ENCODE measurements around the gene HEY2. TPM values are rescaled to one million over a fixed set of nuclear protein-coding genes. Genes with fewer than 3 reads are reported as not detected.

HEY2 gene
- polyA plus RNA-seq, 2 of the 4 experiments (the other 2 are of a cell fraction), result 0.09 TPM; not detected in 1

- peak; percentile 28 to 83 for DNase-seq (ENCODE audit: low read depth in 1 of 2, low spot score in 1 of 2)
- Histone ChIP-seq H3K4me1 (peaks cover 23% of the 10 kb centered on the region), H3K4me3 (peak overlapping the region; percentile 53), H3K4me2 (peak overlapping the region; percentile 76), H3K9me3 (no peaks in the 10 kb centered on the region), H3K27ac (peak overlapping the region; percentile 88 to 91)
- ChIA-PET CTCF (interaction anchor here (0.6 to 2.3 kb wide), 11 partner anchors 10 to 1031 kb away, joined by 3 to 22 read pairs (median 4); partner anchors contain the start of genes HINT3 and NCOA7), POLR2A (interaction anchor here (0.5 to 2.7 kb wide), 8 partner anchors 10 to 1337 kb away, joined by 3 to 47 read pairs (median 4); partner anchors contain the start of genes HINT3, NCOA7 and TRMT11)
- 2% methylated on average over 16 of the region's 28 CpGs for WGBS (ENCODE audit: missing lambda C conversion rate)
- TF ChIP-seq MYC (IDR thresholded peaks at IDR 0.05; ENCODE audit: borderline replicate concordance, low read length) (peak; percentile 90), CEBPB (IDR thresholded peaks at IDR 0.05) (peak; percentile 91 to 96), BHLHE40 (IDR thresholded peaks at IDR 0.05; ENCODE audit: low read depth, low read length) (no peak), CHD2 (IDR thresholded peaks at IDR 0.05; ENCODE audit: low read length, partially characterized antibody) (no peak), RAD21 (conservative IDR thresholded peaks at IDR 0.05 in 1 of 2, IDR thresholded peaks at IDR 0.05 in 1 of 2) (no peak), ZSCAN20 (CRISPR knock-in tag; IDR thresholded peaks at IDR 0.05) (no peak), RFX5 (IDR thresholded peaks at IDR 0.05) (no peak), EHMT2 (IDR thresholded peaks at IDR 0.05; ENCODE audit: low read depth) (no peak), POLR2A (IDR thresholded peaks at IDR 0.05; ENCODE audit: low read length) (peak; percentile 20; the same call in 1 of the 2 replicates), NR3C1 (IDR thresholded peaks at IDR 0.05) (no peak), JUN (IDR thresholded peaks at IDR 0.05) (peak; percentile 50 to 75; a peak in 4 of 5 replicates), FOXS1 (CRISPR knock-in tag; IDR thresholded peaks at IDR 0.05) (no peak), CBX2 (IDR thresholded peaks at IDR 0.05; ENCODE audit: borderline replicate concordance, low read depth) (no peak), KDM1A (IDR thresholded peaks at IDR 0.05; ENCODE audit: low read depth) (no peak), TFCP2L1 (CRISPR knock-in tag; IDR thresholded peaks at IDR 0.05) (no peak), PHF8 (IDR thresholded peaks at IDR 0.05; ENCODE audit: borderline replicate concordance, low read depth) (0 out of 2 replicates have a peak, but pooled peaks have one; percentile 30), POLR2AphosphoS2 (conservative IDR thresholded peaks at IDR 0.05; ENCODE audit: low read length) (no peak), USF2 (IDR thresholded peaks at IDR 0.05) (peak; percentile 11; the same call in 1 of the 2 replicates)
- TF ChIP-seq, protein P1, sequence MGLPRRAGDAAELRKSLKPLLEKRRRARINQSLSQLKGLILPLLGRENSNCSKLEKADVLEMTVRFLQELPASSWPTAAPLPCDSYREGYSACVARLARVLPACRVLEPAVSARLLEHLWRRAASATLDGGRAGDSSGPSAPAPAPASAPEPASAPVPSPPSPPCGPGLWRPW (IDR thresholded peaks at IDR 0.05), result no peak
- TF ChIP-seq, protein P2, sequence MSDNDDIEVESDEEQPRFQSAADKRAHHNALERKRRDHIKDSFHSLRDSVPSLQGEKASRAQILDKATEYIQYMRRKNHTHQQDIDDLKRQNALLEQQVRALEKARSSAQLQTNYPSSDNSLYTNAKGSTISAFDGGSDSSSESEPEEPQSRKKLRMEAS (IDR thresholded peaks at IDR 0.05), result peak; percentile 97
- TF ChIP-seq, protein P3, sequence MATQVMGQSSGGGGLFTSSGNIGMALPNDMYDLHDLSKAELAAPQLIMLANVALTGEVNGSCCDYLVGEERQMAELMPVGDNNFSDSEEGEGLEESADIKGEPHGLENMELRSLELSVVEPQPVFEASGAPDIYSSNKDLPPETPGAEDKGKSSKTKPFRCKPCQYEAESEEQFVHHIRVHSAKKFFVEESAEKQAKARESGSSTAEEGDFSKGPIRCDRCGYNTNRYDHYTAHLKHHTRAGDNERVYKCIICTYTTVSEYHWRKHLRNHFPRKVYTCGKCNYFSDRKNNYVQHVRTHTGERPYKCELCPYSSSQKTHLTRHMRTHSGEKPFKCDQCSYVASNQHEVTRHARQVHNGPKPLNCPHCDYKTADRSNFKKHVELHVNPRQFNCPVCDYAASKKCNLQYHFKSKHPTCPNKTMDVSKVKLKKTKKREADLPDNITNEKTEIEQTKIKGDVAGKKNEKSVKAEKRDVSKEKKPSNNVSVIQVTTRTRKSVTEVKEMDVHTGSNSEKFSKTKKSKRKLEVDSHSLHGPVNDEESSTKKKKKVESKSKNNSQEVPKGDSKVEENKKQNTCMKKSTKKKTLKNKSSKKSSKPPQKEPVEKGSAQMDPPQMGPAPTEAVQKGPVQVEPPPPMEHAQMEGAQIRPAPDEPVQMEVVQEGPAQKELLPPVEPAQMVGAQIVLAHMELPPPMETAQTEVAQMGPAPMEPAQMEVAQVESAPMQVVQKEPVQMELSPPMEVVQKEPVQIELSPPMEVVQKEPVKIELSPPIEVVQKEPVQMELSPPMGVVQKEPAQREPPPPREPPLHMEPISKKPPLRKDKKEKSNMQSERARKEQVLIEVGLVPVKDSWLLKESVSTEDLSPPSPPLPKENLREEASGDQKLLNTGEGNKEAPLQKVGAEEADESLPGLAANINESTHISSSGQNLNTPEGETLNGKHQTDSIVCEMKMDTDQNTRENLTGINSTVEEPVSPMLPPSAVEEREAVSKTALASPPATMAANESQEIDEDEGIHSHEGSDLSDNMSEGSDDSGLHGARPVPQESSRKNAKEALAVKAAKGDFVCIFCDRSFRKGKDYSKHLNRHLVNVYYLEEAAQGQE (IDR thresholded peaks at IDR 0.05), result 0 out of 2 replicates have a peak, but pooled peaks have one; percentile 7
- TF ChIP-seq, protein P4, sequence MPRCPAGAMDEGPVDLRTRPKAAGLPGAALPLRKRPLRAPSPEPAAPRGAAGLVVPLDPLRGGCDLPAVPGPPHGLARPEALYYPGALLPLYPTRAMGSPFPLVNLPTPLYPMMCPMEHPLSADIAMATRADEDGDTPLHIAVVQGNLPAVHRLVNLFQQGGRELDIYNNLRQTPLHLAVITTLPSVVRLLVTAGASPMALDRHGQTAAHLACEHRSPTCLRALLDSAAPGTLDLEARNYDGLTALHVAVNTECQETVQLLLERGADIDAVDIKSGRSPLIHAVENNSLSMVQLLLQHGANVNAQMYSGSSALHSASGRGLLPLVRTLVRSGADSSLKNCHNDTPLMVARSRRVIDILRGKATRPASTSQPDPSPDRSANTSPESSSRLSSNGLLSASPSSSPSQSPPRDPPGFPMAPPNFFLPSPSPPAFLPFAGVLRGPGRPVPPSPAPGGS (IDR thresholded peaks at IDR 0.05), result peak; percentile 70; the same call in 2 of the 3 replicates
- TF ChIP-seq, protein P5, sequence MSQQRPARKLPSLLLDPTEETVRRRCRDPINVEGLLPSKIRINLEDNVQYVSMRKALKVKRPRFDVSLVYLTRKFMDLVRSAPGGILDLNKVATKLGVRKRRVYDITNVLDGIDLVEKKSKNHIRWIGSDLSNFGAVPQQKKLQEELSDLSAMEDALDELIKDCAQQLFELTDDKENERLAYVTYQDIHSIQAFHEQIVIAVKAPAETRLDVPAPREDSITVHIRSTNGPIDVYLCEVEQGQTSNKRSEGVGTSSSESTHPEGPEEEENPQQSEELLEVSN (IDR thresholded peaks at IDR 0.05; ENCODE audit: borderline replicate concordance, low read depth), result peak; percentile 73; the same call in 1 of the 2 replicates
- no peak for FAIRE-seq
- ATAC-seq, result peak; percentile 90 to 95
Observed at GRCh38 chr6:125780540-125781313, 31.3 kb downstream of the HEY2 start.

All from A549 (cell line).